T-helper 17 cell (primary cell): ENCODE data around the gene FIBP. TPM values are rescaled to one million over a fixed set of nuclear protein-coding genes. Genes with fewer than 3 reads are reported as not detected.

ENCODE experiments used
- ATAC-seq: fragments of 150-1000 bp; cut with Tn5 transposase; 2 replicates; pipeline ENCODE4 v1.10.0; 2021; ENCODE audit warnings: mild to moderate bottlenecking, moderate library complexity
- DNase-seq, 3 donors: peaks; one replicate each; pipeline versions ENCODE4 v3.0.0 to v3.0.0-alpha.2; 2020 to 2021
- H3K9me3 ChIP-seq: one replicate; pipeline ENCODE4 v1.7.0; 2013; ENCODE audit warnings: low read length, mild to moderate bottlenecking; ENCODE audit not compliant: control insufficient read depth, poor library complexity, severe bottlenecking
- H3K27ac Mint-ChIP-seq: one replicate; pipeline ENCODE4 v1.8.0; 2022; ENCODE audit warnings: mild to moderate bottlenecking, moderate library complexity, mixed read lengths
- H3K27me3 Mint-ChIP-seq: one replicate; pipeline ENCODE4 v1.8.0; 2022; ENCODE audit warnings: mixed read lengths
- H3K36me3 Mint-ChIP-seq: one replicate; pipeline ENCODE4 v1.8.0; 2022; ENCODE audit warnings: low read depth, mixed read lengths
- H3K4me1 Mint-ChIP-seq: one replicate; pipeline ENCODE4 v1.8.0; 2022; ENCODE audit warnings: mild to moderate bottlenecking, mixed read lengths
- H3K4me3 Mint-ChIP-seq: one replicate; pipeline ENCODE4 v1.8.0; 2022; ENCODE audit warnings: mild to moderate bottlenecking, moderate library complexity, mixed read lengths
- total RNA-seq, 4 donors: library from RNA in 2 of 4; stranded (reverse) in 2 of 4; gene quantifications; one replicate each; pipeline ENCODE4 v1.2.3 and lab custom pipeline; 2022 to 2026

The FIBP gene
- total RNA-seq, 2 donors from 2014 or later, result 27.7 to 30.4 TPM

DNA sequence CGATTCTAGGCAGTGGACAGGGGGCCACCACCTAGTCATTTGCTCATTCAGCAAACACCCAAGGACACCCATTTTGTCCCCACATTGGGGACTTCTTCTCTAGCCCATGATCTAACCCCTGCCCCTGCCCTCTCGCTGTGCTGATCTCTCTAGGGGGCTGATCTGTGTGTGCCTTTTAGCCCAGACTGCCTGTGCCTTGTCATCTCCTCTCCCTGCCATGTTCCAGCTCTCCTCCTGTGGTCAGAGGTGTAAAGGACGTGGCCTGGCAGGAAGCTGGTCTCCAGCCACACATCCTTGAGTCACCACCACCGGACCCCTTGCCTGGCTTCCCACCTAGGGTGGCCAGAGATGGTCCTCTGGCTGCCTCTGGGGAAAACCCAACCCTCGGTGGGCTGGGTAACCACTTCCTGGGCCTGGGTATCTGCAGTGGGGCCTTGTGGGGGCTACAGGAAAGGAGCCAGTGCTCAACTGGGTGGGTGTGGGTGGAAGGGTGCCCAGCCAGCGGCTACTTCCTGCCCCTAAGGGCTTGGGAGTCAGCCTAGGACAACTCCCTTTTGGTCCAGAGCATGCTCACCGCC is 7.3 kb downstream of the FIBP start:
- DNase-seq (no peak), ATAC-seq (no peak)
- no peaks in the 10 kb centered on the region for H3K9me3 ChIP-seq
- peak overlapping the region; percentile 39 for H3K4me3 Mint-ChIP-seq
- H3K4me1 Mint-ChIP-seq, result peaks cover 23% of the 10 kb centered on the region
- no peaks in the 10 kb centered on the region for H3K27me3 Mint-ChIP-seq
- H3K36me3 Mint-ChIP-seq, result peaks cover 3% of the 10 kb centered on the region
- peak overlapping the region; percentile 85 for H3K27ac Mint-ChIP-seq

DNA sequence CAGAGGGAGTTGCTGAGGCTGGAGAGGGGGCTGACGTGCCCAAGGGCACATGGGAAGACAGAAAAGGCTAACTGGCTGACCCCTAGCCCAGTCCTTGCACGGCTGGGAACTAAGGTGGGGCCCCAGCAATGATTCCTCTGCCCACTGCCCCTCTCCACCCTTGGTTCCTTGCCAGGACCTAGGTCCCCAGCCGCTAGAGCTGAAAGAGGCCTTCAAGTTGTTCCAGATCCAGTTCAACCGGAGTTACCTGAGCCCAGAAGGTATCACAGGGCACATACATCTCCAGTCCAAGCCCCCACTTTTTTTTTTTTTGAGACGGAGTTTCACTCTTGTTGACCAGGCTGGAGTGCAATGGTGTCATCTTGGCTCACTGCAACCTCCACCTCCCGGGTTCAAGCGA is 8.2 kb downstream of the FIBP start:
- DNase-seq (no peak), ATAC-seq (no peak)
- Mint-ChIP-seq H3K27ac (peak overlapping the region; percentile 85), H3K4me1 (peaks cover 23% of the 10 kb centered on the region), H3K4me3 (peak overlapping the region; percentile 81), H3K27me3 (no peaks in the 10 kb centered on the region), H3K36me3 (peaks cover 3% of the 10 kb centered on the region)
- H3K9me3 ChIP-seq, result no peaks in the 10 kb centered on the region

DNA sequence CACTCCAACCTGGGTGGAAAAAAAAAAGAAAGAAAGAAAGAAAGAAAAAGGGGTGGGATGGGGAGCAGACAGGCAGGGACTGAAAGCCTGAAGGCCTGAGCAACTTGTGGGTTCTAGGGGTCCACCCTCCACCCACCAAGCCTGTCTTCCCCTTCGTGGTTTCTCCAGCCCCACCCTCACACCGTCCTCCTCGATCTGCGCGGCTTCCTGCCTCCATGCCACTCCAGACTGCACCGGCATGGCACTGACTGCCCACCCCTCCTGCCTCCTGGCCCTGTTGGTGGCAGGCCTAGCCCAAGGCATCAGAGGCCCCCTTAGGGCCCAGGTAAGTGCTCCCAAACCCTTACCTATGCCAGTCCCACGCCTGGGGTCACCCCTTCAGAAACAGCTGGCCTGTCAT is 8.7 kb downstream of the FIBP start, which contains the start of gene CTSW:
Gene CTSW, plus strand, starts transcription at position 221 of the 400 bp plus-strand sequence. Its CDS starts 18 bp downstream, at position 239.
- DNase-seq, result no peak
- H3K27ac Mint-ChIP-seq, result peak within 1 kb of the TSS; percentile 85
- H3K9me3 ChIP-seq, result no peaks in the 10 kb centered on the region
- H3K36me3 Mint-ChIP-seq, result peaks cover 2% of the 10 kb centered on the region
- ATAC-seq, result peak; percentile 74
- H3K4me3 Mint-ChIP-seq, result peak within 1 kb of the TSS; percentile 81
- no peaks in the 10 kb centered on the region for H3K27me3 Mint-ChIP-seq
- H3K4me1 Mint-ChIP-seq, result peaks cover 21% of the 10 kb centered on the region

DNA sequence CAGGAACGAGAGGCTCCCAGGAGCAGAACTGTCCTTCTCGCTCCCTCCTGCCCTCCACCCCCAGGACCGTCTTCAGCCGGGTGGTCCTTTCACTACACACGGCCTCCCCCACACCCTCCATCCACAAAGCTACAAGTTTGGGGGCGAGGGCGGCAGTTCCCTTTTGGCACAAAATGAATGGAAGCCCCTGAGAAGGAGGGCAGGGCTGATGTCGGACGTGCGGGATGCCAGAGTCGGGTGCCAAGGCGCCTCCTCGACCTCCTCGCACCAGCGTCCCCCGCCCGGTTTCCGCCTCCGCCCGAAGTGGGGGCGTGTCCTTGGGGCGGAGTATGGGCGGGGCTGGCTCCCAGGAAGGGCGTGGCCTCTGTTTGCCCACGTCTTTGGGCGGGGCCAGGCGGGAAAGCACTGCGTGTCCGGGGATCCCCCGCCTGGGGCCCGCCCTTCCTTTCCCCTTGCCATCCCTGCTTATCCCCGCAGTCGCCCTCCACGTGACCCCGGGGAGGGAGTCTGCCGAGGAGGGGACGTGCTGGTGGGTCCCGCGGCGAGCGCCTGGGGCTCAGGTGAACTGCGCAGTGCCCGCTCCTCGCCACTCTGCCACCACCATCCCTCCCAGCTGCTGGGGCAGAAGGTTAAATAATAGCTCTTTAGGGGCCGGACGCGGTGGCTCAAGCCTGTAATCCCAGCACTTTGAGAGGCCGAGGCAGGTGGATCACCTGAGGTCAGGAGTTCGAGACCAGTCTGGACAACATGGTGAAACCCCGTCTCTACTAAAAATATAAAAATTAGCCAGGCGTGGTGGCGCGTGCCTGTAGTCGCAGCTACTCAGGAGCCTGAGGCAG is 14.7 kb downstream of the FIBP start:
- no peaks in the 10 kb centered on the region for H3K36me3 Mint-ChIP-seq
- H3K27me3 Mint-ChIP-seq, result no peaks in the 10 kb centered on the region
- H3K4me3 Mint-ChIP-seq, result peak overlapping the region; percentile 95
- peak; percentile 98 for ATAC-seq
- no peaks in the 10 kb centered on the region for H3K9me3 ChIP-seq
- DNase-seq, result peak; percentile 95 to 98 (median 97)
- peak overlapping the region; percentile 92 for H3K27ac Mint-ChIP-seq
- H3K4me1 Mint-ChIP-seq, result peaks cover 31% of the 10 kb centered on the region

DNA sequence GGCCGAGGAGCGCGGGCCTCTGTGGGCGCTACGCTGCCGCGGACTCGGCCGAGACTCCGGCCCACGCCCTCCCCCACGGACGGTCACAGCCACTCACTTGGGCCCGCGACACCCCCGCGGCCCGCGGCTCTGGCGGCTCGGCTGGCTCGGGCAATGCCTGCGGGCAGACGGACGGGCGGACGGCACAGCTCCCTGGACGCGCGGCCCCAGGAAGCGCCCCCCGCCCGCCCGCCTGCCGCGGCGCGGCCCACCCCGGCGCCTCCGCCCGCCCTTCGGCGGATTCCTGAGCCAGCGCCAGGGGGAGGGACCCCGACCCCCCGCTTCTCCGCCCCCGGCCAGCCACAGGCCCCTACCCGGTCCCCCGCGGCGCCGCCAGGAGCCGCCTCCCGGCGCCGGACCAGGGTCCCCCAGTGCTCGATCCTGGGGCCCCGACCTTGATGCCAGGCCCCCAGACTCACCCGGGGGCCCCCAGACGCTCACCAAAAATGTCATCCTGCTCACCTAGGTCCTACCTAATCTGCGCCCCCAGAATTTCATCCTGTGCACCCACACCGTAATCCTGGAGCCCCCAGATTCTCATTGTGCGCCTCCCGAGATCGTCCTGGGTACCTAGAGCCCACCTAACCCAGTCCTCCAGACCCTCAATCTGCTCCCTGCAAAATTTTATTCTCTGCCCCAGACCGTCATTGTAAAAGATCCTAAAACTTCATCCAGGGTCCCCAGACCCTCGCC is 15.5 kb downstream of the FIBP start, which contains the start of gene EFEMP2:
Gene EFEMP2, minus strand, starts transcription at position 215 of the 732 bp plus-strand sequence. CDS start 446 bp downstream, outside the sequence.
- Mint-ChIP-seq H3K4me1 (peaks cover 27% of the 10 kb centered on the region), H3K36me3 (no peaks in the 10 kb centered on the region), H3K27ac (peak within 1 kb of the TSS; percentile 92), H3K27me3 (no peaks in the 10 kb centered on the region), H3K4me3 (peak within 1 kb of the TSS; percentile 95)
- no peak for ATAC-seq
- DNase-seq, result no peak
- no peaks in the 10 kb centered on the region for H3K9me3 ChIP-seq

DNA sequence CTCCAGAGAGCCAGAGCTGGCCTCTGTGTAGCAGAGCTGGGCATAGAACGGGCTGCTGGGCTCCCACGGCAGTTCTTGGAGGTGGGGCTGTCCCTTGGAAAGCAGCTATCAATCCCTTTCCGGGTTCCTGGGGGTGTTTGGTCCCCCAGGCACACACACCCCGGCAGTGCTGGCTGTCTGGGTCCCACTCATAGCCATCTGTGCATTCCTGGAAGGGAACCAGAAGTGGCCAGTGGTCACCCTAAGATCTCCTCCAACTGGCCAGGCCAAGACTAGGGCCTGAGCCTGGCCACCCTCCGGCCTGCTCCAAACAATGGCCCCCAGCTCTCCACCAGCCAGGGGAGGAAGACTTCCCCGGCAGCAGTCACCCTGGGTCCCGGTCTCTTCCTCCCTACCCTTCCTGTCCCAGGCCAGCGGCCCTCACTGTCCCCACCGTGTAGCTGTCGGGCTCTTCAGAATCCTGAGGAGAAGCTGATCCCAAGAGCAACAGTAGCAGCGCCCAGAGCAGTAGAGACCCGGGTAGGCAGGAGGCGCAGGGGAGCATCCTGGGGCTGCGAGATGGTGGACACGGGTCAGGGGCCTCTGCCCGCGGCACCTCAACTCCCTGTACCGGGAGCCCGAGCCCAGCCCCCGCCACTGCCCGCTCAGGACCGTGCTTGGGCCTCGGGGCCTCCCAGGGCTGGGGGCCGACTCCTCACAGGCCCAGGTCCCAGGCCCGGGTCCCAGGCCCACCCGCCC is 16.3 kb downstream of the FIBP start:
- no peak for ATAC-seq
- DNase-seq, result no peak
- Mint-ChIP-seq H3K4me1 (peaks cover 24% of the 10 kb centered on the region), H3K36me3 (no peaks in the 10 kb centered on the region), H3K27ac (no peak overlapping the region), H3K27me3 (no peaks in the 10 kb centered on the region), H3K4me3 (peak overlapping the region; percentile 55)
- no peaks in the 10 kb centered on the region for H3K9me3 ChIP-seq

DNA sequence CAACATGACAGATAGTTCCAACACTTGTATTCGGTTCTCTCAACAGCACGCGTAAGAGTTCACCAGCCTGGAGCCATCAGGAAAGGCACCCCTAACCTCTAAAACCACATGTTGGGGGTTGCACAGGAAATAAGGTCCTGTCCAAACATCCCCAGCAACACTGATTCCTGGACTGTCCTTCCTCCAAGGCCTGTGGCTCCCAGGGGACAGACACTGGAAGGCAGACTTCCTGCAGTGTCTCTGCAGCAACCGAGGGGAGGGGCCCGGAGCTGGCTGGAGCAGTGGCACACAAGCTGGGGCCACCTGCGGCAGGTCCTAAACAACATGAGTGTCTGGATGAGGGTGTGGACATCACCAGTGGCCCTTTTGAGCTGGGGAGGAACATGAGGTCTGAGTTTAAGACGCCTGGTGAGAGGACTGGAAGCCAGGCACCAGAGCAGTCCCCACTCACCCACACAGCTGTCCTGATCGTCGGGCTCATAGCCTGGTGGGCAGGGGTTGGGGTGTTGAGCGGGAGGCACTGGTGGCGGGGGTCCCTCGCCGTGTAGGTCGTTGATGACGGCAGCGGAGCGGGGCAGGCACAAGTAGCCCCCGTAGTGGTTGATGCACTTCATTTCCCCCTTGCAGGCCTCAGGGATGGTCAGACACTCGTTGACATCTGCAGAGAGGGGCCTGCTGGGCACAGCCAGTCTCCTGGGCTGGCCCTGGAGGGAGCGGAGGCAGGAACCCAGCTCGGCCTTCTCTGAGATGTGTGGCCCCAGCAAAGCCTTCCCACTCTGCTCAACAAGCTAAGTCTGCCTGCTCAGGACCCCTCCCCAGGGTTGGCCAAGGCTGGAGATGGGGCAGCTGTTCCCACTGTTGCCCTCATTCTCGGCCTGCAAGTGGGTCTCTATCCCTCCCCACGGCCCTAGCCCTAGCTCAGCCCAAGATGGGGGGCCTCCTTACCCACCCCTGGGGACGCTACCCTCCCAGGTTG is 17.3 kb downstream of the FIBP start:
- H3K4me3 Mint-ChIP-seq, result peak overlapping the region; percentile 55

DNA sequence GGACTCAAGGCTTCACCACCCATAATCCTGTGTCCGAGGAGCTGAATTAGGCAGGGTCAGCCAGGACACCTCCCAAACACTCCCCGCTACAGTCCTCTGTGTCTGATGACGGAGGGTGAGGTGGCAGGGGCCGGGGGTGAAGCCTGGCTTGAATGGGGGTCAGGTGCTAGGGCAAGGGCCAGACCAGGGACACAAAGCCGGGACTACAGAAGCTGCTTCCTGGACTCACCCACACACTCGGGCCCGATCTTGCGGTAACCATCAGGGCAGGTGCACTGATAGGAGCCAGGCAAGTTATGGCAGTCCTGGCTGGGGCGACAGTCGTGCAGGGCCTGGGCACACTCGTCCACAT is 18.0 kb downstream of the FIBP start:
- peaks cover 23% of the 10 kb centered on the region for H3K4me1 Mint-ChIP-seq
- no peak overlapping the region for H3K4me3 Mint-ChIP-seq
- no peak for DNase-seq
- ATAC-seq, result no peak
- H3K27ac Mint-ChIP-seq, result peak overlapping the region; percentile 60
- no peaks in the 10 kb centered on the region for H3K27me3 Mint-ChIP-seq
- no peaks in the 10 kb centered on the region for H3K9me3 ChIP-seq
- no peaks in the 10 kb centered on the region for H3K36me3 Mint-ChIP-seq

More for the DNA sequence above, 17.3 kb downstream of the FIBP start:
- no peaks in the 10 kb centered on the region for H3K9me3 ChIP-seq
- ATAC-seq (no peak), DNase-seq (no peak)
- Mint-ChIP-seq H3K27ac (peak overlapping the region; percentile 37), H3K4me1 (peaks cover 22% of the 10 kb centered on the region), H3K27me3 (no peaks in the 10 kb centered on the region), H3K36me3 (no peaks in the 10 kb centered on the region)

DNA sequence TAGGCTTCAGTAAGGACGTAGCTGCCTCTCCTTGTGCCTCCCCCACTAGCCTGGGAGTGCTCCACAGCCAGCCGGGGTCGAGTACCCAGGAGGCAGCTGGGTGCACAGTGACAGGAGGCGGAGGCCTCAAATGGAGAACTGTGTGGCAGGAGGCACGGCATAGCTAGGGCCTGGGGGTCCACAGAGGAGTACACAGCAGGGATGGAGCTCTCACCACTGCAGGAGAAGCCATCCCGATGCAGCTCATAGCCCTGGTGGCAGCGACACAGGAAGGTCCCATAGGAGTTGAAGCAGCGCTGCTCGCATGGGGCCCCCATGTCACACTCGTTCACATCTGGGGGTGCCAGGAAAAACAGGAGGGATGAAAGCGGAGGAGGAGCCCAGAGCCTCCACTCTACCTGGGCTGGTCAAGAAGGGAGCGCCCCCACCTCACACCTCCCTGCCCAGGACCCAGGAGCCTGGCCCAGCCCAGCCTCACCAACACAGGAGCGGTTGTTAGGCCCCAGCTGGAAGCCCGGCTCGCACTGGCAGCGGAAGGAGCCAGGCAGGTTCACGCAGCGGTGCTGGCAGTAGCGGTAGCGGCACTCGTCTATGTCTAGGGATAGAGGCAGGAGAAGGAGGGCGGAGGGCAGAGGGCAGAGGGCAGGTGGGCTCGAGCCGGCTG is 18.5 kb downstream of the FIBP start:
- no peak for DNase-seq
- no peaks in the 10 kb centered on the region for H3K36me3 Mint-ChIP-seq
- ATAC-seq, result no peak
- peak overlapping the region; percentile 60 for H3K27ac Mint-ChIP-seq
- no peak overlapping the region for H3K4me3 Mint-ChIP-seq
- no peaks in the 10 kb centered on the region for H3K9me3 ChIP-seq
- H3K27me3 Mint-ChIP-seq, result no peaks in the 10 kb centered on the region
- peaks cover 26% of the 10 kb centered on the region for H3K4me1 Mint-ChIP-seq

DNA sequence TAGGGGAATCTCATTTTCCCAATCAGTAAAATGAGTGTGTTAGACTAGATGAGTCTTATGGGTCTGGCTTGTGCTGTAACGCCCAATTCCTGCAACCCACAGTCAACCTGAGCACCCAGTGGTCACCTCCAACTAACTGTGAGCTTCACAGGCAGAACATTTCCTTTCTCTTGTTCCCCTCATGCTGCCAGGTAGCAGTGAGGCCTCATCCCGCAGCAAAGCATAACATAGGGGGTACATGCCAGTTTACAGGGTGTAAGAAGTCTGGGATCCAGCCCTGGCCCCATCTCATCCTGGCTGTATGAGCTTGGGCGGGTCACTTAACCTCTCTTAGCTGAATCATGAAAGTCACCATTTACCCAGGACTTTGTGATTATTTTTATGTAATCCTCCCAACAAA is 19.4 kb downstream of the FIBP start:
- no peaks in the 10 kb centered on the region for H3K9me3 ChIP-seq
- DNase-seq, result no peak
- Mint-ChIP-seq H3K4me1 (peaks cover 29% of the 10 kb centered on the region), H3K27me3 (no peaks in the 10 kb centered on the region), H3K27ac (peak overlapping the region; percentile 60), H3K36me3 (peaks cover 2% of the 10 kb centered on the region), H3K4me3 (no peak overlapping the region)
- no peak for ATAC-seq

DNA sequence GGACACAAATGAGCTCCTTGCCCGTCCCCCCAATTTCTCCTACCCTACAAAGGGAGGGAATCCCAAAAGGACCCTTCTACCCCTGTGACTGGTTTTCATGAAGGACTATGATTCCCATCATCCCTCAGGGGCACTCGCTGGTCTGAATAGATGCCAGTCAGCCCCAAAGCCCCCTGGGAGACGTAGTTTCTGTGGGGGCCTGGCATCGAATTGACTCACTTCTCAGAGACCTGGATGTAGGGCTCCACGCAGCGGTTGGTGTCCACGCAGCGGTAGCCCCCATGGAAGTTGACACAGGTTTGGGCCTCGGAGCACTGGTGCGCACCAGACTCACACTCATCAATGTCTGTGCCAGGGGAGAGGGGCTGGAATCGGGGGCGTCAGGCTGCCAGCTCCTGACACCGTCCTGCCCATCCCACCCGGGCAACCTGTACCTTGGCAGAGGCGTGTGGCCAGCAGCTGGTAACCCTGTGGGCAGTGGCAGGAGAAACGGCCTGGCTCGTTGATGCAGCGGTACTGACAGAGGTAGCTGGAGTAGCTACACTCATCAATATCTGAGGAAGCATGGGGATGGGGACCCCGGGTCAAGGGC is 20.1 kb downstream of the FIBP start:
- peaks cover 23% of the 10 kb centered on the region for H3K4me1 Mint-ChIP-seq
- H3K36me3 Mint-ChIP-seq, result peaks cover 2% of the 10 kb centered on the region
- H3K4me3 Mint-ChIP-seq, result no peak overlapping the region
- peak overlapping the region; percentile 51 for H3K27ac Mint-ChIP-seq
- ATAC-seq (peak; percentile 65), DNase-seq (no peak)
- no peaks in the 10 kb centered on the region for H3K27me3 Mint-ChIP-seq
- H3K9me3 ChIP-seq, result no peaks in the 10 kb centered on the region
